HG02840 (cell line): ENCODE data around the gene DIPK2B.

Experiments
- ATAC-seq: cut with Tn5 transposase; IDR thresholded peaks from one replicate; pipeline ENCODE4 v1.9.1; 2021; ENCODE audit warnings: mild to moderate bottlenecking, moderate library complexity, moderate number of reproducible peaks; ENCODE audit not compliant: unreplicated experiment, low FRiP score

DIPK2B gene, protein sequence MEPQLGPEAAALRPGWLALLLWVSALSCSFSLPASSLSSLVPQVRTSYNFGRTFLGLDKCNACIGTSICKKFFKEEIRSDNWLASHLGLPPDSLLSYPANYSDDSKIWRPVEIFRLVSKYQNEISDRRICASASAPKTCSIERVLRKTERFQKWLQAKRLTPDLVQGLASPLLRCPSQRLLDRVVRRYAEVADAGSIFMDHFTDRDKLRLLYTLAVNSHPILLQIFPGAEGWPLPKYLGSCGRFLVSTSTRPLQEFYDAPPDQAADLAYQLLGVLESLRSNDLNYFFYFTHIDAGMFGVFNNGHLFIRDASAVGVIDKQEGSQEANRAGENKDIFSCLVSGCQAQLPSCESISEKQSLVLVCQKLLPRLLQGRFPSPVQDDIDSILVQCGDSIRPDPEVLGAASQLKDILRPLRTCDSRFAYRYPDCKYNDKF

DNA sequence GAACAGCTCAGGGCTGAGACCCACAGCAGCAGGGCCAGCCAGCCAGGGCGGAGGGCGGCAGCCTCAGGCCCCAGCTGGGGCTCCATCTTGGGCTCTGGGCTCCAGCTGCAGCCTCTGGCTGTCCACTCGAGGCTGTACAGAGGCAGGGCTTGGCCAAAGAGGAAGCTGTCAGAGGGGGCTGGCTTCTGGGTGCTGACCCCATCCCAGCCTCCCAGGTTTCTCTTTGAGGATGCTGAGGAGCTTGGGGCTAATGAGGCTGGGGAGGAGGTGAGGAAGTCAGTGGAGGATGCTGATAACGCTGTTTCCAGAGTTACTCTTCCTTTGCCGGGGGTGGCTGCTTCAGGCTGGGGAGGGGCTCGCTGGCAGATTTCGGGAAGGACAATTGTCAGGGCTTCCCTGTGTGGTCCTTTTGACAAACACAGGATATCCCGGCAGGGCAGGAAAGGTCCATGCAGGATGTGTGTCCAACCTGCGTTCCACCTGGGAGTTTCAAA lies at the start of gene DIPK2B:
Gene DIPK2B, minus strand, starts transcription at position 136 of the 494 bp plus-strand sequence. Its CDS starts 50 bp downstream, at position 86.
- no peak for ATAC-seq

DNA sequence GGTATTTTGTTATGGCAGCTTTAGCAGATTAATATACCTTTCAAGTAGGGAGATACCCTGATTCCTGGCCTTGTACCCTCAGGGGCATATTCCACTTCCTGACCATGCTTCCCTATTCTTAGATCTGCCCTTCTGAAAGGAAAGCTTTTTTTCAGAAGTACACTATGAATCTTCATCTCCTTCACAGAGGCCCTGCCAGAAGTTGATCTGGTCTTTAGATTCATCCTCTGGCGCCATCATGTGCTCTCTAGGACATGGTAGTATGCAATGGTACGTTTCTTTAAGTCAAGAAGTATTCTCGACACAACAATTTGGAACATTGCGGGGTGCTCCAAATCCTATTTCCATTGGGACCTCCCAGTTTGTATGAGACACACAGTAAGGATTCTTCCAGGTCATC lies 39.6 kb upstream of the DIPK2B start:
- ATAC-seq = no peak

DNA sequence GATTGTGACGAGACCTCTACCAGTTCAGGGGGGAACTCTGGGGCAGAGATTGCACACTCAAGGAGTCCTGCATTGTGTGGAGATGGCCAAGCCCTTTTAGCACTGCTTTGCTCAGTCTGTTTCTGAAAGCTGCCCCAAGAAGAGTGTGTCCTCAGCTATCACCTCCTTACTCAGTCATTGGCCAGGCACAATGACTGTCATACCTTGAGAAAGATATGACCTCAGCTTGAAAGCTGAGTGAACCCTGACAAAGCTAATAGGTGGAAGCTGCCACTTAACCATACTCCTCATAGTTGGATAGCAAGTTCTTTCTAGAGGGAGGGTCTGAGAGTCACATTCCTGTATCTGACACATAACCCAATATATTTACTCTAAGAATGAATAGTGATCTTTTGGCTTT lies 37.8 kb upstream of the DIPK2B start:
- ATAC-seq = no peak

DNA sequence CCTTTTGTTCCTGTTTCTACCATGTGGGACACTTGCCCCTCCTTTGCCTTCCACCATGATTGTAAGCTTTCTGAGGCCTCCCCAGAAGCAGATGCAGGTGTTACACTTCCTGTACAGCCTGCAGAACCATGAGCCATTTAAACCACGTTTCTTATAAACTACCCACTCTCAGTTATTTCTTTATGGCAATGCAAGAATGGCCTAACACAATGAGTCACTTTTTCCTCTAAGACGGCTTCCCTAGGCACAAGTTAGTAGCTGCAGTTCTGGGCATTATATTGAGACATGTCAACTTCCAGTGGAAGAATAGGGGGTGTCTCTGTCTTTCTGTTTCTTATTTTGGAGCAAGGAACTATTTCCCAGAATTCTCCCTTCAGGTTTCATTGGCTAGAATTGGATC lies 32.9 kb upstream of the DIPK2B start:
- no peak for ATAC-seq

DNA sequence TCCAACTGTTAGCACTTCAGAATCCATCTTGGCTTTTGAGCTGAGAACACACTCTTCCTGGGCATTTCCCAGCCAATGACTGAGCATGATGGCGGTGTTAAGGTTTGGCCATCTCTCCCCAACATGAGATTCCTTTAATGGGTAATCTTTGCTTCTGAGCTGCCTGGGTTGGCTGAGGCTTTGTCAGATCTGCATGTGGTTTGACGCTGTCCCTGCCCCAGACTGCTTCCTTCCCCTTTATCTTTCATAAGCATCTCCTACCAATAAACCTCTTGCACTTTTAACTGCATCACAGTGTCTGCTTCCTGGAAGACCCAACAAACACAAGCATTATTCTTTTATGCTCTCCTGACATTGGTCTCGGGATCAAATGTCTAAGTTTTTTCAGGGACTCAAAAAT lies 31.5 kb upstream of the DIPK2B start:
- ATAC-seq = no peak

DNA sequence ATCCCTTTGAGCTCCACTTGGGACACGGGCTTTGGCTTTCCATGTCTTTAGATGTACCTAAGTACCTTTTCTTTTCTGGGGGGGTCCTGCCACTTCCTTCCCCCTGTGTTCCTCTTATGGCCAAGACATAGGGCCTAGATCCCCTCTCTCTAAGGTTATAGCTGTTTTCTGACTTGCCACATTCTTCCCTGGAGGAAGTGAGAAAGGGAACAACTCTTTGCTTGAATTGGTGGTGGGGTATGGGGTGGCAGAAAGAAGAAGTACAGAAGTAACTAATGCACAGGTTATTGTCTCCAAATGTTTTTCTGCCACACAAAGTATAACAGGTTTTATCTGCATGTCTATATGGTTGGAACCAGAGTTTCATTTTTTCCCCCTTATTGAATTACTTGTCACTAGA lies 29.7 kb upstream of the DIPK2B start:
- no peak for ATAC-seq

DNA sequence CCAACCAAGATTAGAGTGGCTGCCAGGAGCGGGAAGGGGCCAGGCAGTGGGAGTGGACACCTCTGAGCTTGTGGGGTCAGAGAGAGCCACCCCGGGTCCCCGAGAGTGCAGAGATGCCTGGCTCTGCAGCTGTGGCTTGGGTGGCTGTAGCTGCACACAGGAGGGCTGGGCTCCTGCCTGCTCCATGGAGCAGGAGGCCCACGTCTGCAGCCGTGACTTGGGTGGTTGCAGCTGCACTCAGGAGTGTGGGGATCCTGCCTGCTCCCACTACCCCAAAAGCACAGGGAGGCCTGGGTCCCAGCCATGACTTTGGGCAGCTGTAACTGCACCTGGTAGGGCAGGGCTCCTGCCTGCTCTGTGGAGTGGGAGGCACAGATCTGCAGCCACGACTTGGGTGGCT lies 28.7 kb upstream of the DIPK2B start:
- ATAC-seq = no peak

DNA sequence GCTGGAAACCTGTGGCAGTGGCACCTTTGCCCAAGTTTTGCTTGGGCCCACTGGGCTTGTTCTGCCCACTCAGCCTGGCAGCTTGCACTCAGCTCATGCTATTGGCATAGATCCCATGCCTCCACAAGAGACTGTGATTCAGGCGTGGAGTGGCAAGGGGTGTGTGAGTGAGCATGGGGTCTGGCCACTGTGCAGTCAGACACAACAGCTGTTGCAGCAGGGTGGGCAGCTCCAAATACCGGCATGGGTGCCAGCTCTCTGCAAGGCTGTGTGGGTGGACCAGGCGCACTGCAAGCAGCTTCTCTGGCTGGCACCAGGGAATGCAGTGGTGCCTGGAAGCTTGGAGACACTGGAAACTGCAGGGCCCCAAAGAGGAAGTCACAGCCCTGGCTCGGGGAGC lies 27.4 kb upstream of the DIPK2B start:
- ATAC-seq = no peak

DNA sequence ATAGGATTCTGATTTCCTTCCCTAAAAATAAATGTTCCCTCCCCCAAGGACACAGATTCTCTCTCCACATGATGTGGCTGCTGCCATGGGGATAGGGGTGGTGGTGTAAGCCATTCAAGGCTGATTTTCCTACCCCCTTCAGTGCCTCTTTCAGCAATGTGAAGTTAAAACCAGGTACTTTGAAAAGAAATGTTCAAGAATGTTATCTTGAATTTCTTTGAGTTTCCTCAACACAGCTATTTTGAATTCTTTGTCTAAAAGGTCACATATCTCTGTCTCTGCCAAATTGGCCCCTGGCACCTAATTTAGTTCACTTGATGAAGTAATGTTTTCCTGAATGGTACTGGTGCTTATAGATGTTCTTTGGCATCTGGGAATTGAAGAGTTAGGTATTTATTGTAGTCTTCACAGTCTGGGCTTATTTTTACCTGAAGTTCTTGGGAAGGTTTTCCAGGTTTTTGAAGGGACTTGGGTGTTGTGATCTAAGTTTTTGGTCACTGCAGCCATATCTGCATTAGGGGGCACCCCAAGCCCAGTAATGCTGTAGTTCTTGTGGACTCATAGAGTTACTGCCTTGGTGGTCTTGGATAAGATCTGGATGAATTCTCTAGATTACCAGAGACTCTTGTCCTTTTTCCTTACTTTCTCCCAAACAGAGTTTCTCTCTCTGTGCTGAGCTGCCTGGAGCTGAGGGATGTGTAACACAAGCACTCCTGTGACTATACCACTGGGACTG lies 7.6 kb upstream of the DIPK2B start:
- no peak for ATAC-seq

DNA sequence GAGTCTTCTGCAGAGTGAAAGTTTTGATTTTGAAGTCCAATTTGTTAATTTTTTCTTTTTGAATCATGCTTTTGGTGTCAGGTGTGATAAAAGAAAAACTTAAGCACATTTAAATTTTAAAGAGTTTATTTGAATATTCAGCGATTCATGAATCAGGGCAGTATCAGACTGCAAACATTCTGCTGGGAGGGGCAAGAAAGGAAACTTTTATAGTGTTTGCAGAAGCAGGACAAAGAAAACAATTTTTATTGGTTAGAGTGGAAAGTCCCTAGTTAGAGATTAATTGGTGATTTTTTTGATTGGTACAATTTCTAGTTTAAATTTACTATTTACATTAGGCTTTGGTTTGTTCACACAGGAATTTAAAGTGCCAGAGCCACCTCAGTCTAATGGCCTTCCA lies 1.5 kb upstream of the DIPK2B start:
- ATAC-seq = no peak

DNA sequence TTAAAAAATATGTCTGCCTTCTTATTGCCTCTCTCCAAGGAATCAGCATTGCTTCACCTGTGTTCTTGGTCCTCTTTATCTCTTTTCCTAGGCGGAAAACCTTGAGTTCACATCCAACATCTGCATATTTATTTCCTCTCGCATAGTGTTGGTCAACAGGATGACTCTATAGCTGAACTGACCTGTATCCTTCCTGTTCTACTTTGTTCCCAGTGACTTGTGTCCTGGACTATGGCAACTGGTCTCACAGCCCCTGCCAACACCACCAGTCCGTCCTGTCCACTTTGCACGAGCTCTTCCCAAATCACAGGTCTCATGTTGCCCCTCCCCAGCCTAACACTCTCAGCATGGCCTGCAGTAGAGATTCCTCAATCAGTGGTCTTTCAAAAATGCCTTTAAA lies 2.0 kb downstream of the DIPK2B start:
- no peak for ATAC-seq

DNA sequence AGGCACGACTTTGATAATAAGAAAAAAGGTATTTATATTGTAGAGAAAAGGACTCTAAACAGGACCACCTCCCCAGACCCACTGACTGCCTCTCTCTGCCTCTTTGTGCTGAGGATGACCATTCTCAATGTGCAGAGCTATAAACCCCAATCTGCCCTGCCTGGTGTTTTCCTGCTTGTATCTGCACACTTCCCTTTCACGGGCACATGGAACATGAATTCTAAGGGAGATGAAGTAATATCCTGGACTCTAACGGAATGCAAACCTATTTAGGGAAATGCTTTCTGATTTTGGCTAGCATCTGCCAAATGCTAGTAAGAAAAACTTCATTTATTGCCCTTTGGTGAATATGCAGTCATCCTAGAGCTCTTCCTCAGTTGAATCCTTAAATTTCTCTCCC lies 2.4 kb downstream of the DIPK2B start:
- ATAC-seq = no peak

DNA sequence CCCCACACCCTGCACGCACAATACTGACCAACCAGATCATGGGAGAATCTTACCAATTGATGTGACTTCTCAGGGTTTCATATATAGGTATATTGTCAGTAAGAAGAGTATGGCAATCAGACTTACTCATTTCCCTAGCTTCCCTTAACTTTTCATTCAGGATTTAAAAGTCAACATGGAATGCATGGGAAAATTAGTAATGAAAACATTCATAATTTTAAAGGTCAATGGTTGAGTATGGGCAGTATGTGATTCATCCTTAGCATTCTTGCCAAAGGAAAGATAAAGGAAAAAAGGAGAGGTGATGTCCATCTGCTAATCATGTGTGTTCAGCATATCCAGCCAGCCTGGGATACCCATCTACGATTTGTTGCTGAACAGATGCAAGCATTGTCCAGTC lies 4.0 kb downstream of the DIPK2B start:
- ATAC-seq = no peak

DNA sequence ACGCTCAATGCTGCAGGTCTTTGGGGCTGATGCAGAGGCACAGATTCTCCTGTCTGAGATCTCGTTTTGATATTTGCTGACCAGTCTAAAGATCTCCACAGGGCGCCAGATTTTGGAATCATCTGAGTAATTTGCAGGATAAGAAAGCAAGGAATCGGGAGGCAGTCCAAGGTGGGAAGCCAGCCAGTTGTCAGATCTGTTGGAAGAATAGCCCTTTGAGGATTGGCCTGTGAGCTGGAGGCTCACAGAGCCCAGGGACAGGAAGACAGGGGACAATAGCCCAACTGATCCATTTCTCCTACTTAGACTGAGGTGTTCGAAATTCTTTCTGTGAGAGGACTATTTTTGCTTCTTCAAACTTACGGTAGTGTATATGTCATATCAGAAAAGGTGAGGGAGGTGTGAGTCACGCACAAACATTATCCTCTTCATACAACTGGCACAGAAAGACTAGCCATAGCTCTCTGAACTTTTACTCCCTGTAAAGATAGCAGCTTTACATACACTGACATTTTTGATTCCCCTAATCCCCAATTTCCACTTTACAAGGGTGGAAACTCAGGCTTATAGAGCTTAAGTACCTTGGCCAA lies 8.8 kb downstream of the DIPK2B start:
- ATAC-seq = no peak

DNA sequence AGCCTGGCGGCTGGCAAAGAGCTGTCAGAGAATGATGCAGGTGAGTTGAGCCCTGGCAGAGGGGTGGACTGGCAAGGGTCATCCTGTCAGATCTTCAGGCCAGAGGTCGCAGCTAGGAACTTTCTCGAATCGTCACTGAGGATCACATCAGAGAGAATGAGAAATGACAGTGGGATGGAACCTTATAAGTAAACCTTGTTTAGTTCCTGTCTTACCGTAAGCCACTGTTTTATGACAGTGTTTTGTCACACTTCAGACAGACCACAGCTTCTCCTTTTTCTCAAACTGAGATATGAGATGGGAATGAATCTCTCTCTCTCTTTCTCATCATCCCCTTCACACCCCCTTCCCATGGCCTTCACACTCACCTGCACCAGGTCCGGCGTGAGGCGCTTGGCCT lies 9.3 kb downstream of the DIPK2B start:
- ATAC-seq = no peak

DNA sequence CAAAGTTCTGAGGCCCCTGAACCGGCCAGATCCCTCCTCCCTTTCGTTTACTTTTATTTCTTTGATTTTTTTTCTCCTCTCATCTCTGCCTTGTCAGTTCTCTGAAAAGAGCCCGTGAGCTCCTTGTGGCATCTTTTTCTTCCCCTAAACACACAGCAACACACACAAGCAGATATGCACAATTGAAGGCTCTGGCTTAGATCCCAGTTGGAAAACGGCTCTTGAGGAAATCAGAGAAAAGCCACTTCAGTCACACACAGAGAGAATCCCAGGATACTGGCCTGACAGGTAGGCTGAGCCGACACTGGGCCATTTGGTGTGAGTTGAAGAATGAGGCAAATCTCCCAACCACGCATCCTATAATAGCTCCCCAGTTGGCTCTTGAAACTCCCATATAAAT lies 12.9 kb downstream of the DIPK2B start:
- ATAC-seq = no peak

DNA sequence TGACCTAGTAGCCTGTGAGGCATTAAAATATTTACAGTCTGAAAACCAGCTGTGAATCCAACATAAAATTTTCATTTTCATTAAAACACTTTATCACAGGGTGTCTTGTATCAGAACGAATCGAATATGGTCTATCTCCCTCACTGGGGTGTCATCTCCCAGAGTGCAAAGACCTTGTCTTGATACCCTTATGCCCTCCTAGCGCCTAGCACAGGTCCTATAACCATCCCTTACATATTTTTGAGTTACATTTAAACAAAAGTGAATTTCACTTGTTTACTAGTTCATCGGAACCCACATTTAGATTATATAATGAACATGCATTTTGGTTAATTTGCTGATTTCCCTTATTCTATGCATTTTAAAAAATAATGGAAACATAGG lies 14.0 kb downstream of the DIPK2B start:
- ATAC-seq = no peak

DNA sequence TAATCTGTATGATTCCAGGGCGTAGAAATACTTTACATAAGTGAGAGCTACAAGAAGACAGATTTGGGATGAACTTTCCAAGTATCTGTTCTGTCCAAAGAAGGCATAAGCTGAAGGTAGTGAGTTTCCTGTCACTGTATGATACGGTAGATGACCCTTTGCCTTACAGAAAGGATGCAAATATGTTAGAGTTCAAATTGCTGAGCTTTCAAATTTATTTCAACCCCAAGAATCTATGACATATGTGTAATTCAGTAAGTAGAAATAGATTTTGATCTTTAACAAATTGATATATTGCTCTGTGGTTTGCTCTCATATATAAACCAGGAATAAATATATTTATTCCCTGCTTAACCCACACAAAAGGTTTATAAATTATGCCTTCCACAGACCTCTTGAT lies 16.5 kb downstream of the DIPK2B start:
- no peak for ATAC-seq

DNA sequence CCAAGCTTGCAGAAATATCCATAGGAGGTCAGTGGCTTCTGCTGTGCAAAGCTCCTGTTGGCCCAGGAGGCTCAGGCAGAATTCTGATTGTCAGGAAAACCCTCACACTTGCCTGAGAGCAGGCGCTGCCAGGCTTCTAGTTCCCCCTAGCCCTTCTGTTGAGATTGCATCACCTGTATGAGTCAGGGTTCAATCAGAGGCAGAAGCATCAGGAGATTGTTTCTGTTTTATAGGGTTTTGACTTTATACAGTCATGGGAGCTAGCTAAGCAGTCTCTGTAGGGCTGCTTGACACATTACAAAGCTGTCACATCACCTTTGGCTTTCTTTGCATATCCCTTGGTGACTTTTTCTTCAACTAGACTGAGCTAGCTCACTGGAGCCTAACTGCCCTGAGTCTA lies 27.8 kb downstream of the DIPK2B start:
- no peak for ATAC-seq

DNA sequence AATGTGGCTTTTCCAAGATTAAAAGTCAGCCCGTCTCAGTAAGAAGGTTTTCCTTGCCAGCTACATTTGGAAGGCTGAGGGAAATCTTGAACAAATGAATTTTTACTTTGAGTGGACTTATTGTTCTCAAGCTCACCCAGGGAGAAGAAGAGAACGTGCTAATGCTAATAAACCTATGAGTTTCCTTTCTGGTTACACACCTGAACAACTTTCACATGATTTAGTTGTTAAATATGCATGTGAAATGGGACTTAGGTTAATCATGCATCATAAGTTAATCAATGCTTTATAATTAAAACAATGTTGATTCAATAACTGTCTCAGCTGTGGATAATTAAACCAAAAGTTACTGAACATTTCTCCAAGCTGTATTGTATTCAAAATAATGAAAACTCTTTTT lies 33.9 kb downstream of the DIPK2B start:
- ATAC-seq = no peak

DNA sequence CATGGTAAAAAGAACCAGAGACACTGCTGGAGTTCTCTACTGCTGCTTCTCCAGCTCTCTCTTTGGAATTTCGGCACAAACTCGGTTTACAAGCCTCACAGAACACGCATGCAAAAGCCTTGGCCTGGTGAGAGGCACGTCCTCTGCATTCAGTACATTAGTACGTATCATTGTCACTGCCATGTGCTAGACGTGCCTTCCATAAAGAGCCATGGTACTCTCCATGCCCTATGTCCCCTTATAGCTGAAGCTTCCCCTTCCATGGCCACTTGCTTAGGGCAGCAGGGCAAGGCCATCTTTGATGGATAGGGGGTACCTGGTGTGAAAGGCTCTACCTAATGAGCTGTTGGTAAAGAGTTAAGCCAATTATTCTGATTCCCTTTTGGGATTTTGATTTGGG lies 35.0 kb downstream of the DIPK2B start:
- ATAC-seq = no peak
